HG03060 (cell line): ENCODE measurements around the gene MYO18B.

Source experiments
- ATAC-seq: cut with Tn5 transposase; IDR thresholded peaks from one replicate; pipeline ENCODE4 v1.9.1; 2021; ENCODE audit warnings: low read depth, moderate number of reproducible peaks; ENCODE audit not compliant: unreplicated experiment

MYO18B gene

GRCh38 chr22:25843660-25844405, 101.8 kb downstream of the MYO18B start:
- ATAC-seq: no peak

GRCh38 chr22:25844601-25845000, 102.6 kb downstream of the MYO18B start:
- no peak for ATAC-seq

- ATAC-seq: no peak
Observed at GRCh38 chr22:25845985-25846745, 104.2 kb downstream of the MYO18B start.

GRCh38 chr22:25847451-25847850, 105.5 kb downstream of the MYO18B start:
- no peak for ATAC-seq

GRCh38 chr22:25848954-25849353, 107.0 kb downstream of the MYO18B start:
- no peak for ATAC-seq

GRCh38 chr22:25849522-25849921, 107.5 kb downstream of the MYO18B start:
- ATAC-seq: no peak

GRCh38 chr22:25852223-25852622, 110.2 kb downstream of the MYO18B start:
- no peak for ATAC-seq

GRCh38 chr22:25853078-25853477, 111.1 kb downstream of the MYO18B start:
- no peak for ATAC-seq

- no peak for ATAC-seq
Observed at GRCh38 chr22:25853501-25854284, 111.7 kb downstream of the MYO18B start.

GRCh38 chr22:25869771-25870170, 127.8 kb downstream of the MYO18B start:
- no peak for ATAC-seq

- no peak for ATAC-seq
Observed at GRCh38 chr22:25874327-25874726, 132.3 kb downstream of the MYO18B start.

GRCh38 chr22:25875461-25875860, 133.5 kb downstream of the MYO18B start:
- ATAC-seq: no peak

GRCh38 chr22:25876871-25877270, 134.9 kb downstream of the MYO18B start:
- no peak for ATAC-seq

GRCh38 chr22:25878933-25879332, 136.9 kb downstream of the MYO18B start:
- no peak for ATAC-seq

GRCh38 chr22:25880524-25880923, 138.5 kb downstream of the MYO18B start:
- ATAC-seq: no peak

- ATAC-seq: no peak
Observed at GRCh38 chr22:25881210-25881755, 139.3 kb downstream of the MYO18B start.

GRCh38 chr22:25882360-25882759, 140.4 kb downstream of the MYO18B start:
- no peak for ATAC-seq

- ATAC-seq: no peak
Observed at GRCh38 chr22:25883482-25884033, 141.6 kb downstream of the MYO18B start.

- no peak for ATAC-seq
Observed at GRCh38 chr22:25884121-25884520, 142.1 kb downstream of the MYO18B start.

GRCh38 chr22:25888399-25889054, 146.5 kb downstream of the MYO18B start:
- no peak for ATAC-seq
